ENCODE results near the gene CYP11A1.

The CYP11A1 gene

GRCh38 chr15:74409225-74409624 is 41.8 kb upstream of the CYP11A1 start:
- H2AFZ ChIP-seq (ENCODE audit: low read length) = no peak overlapping the region
- H3K9me3 ChIP-seq (replicated peaks; ENCODE audit: insufficient read depth, low read length) = no peaks in the 10 kb centered on the region
- H3K4me3 ChIP-seq (ENCODE audit: low read length) = no peak overlapping the region
- H3F3A ChIP-seq (ENCODE audit: insufficient read depth, low read length) = no peaks in the 10 kb centered on the region
- H3K36me3 ChIP-seq (replicated peaks; ENCODE audit: insufficient read depth, low read length) = no peaks in the 10 kb centered on the region
- H3K27me3 ChIP-seq (replicated peaks; ENCODE audit: insufficient read depth, low read length) = no peaks in the 10 kb centered on the region
- no peaks in the 10 kb centered on the region for H3K9me2 ChIP-seq (replicated peaks; ENCODE audit: insufficient read depth, low read length)
- H3K4me2 ChIP-seq (ENCODE audit: low read depth, low read length) = no peak overlapping the region
- TF ChIP-seq EZH2 (optimal IDR thresholded peaks at IDR 0.05; ENCODE audit: low read depth, low read length) = no peak
- no peak for TF ChIP-seq EZH2phosphoT487 (IDR thresholded peaks at IDR 0.05; ENCODE audit: low read length)
- TF ChIP-seq, protein P1, sequence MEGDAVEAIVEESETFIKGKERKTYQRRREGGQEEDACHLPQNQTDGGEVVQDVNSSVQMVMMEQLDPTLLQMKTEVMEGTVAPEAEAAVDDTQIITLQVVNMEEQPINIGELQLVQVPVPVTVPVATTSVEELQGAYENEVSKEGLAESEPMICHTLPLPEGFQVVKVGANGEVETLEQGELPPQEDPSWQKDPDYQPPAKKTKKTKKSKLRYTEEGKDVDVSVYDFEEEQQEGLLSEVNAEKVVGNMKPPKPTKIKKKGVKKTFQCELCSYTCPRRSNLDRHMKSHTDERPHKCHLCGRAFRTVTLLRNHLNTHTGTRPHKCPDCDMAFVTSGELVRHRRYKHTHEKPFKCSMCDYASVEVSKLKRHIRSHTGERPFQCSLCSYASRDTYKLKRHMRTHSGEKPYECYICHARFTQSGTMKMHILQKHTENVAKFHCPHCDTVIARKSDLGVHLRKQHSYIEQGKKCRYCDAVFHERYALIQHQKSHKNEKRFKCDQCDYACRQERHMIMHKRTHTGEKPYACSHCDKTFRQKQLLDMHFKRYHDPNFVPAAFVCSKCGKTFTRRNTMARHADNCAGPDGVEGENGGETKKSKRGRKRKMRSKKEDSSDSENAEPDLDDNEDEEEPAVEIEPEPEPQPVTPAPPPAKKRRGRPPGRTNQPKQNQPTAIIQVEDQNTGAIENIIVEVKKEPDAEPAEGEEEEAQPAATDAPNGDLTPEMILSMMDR (IDR thresholded peaks at IDR 0.05; ENCODE audit: low read length) = no peak
- H3K27ac ChIP-seq (ENCODE audit: low read length) = no peak overlapping the region
- no peaks in the 10 kb centered on the region for H3K79me2 ChIP-seq (ENCODE audit: low read length)
- H3K4me1 ChIP-seq (ENCODE audit: low read length) = no peaks in the 10 kb centered on the region
- no peak for DNase-seq
- no peak overlapping the region for H3K9ac ChIP-seq (ENCODE audit: low read length)
- H4K20me1 ChIP-seq (ENCODE audit: insufficient read depth, low read length) = no peaks in the 10 kb centered on the region

GRCh38 chr15:74408815-74409214 is 41.4 kb upstream of the CYP11A1 start:
- TF ChIP-seq EZH2phosphoT487 (IDR thresholded peaks at IDR 0.05; ENCODE audit: low read length) (no peak), EZH2 (optimal IDR thresholded peaks at IDR 0.05; ENCODE audit: low read depth, low read length) (no peak)
- TF ChIP-seq, protein P1 (IDR thresholded peaks at IDR 0.05; ENCODE audit: low read length) = no peak
- Histone ChIP-seq H3K9me2 (replicated peaks; ENCODE audit: insufficient read depth, low read length) (no peaks in the 10 kb centered on the region), H3K9ac (ENCODE audit: low read length) (no peak overlapping the region), H3K4me3 (ENCODE audit: low read length) (no peak overlapping the region), H2AFZ (ENCODE audit: low read length) (no peak overlapping the region), H3K27me3 (replicated peaks; ENCODE audit: insufficient read depth, low read length) (no peaks in the 10 kb centered on the region), H4K20me1 (ENCODE audit: insufficient read depth, low read length) (no peaks in the 10 kb centered on the region), H3K36me3 (replicated peaks; ENCODE audit: insufficient read depth, low read length) (no peaks in the 10 kb centered on the region), H3K4me1 (ENCODE audit: low read length) (peaks cover under 1% of the 10 kb centered on the region; the same call in 1 of the 2 replicates), H3K27ac (ENCODE audit: low read length) (no peak overlapping the region), H3K9me3 (replicated peaks; ENCODE audit: insufficient read depth, low read length) (no peaks in the 10 kb centered on the region), H3F3A (ENCODE audit: insufficient read depth, low read length) (no peaks in the 10 kb centered on the region), H3K79me2 (ENCODE audit: low read length) (no peaks in the 10 kb centered on the region), H3K4me2 (ENCODE audit: low read depth, low read length) (no peak overlapping the region)
- DNase-seq = no peak

DNA sequence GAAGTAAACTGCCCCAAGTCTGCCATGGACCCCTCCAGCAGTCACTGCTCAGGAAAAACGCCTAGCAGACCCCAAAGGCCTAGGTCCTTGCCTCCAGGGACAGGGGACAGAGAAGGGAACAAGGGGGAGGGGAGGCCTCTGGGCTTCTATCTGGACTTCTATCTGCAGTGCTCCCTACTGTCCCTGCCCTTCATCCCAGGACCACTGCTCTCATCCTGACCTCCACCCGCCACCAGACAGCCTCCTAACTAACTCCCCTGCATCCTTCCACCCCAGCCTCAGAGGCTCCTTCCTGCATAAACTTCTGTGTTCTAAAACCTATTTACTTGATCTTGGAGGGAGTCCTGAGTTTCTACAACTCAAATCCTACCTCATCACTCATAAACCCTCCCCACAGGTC is 40.9 kb upstream of the CYP11A1 start:
- H3K9me3 ChIP-seq (replicated peaks; ENCODE audit: insufficient read depth, low read length) = no peaks in the 10 kb centered on the region
- peaks cover 5% of the 10 kb centered on the region for H3K4me1 ChIP-seq (ENCODE audit: low read length)

More for the DNA sequence above, 40.9 kb upstream of the CYP11A1 start:
- H3K4me2 ChIP-seq (ENCODE audit: low read depth, low read length) = no peak overlapping the region
- no peak overlapping the region for H3K27ac ChIP-seq (ENCODE audit: low read length)
- 0 out of 2 replicates have a peak, but pooled peaks cover under 1% of the 10 kb centered on the region for H3F3A ChIP-seq (ENCODE audit: insufficient read depth, low read length)
- no peak overlapping the region for H3K9ac ChIP-seq (ENCODE audit: low read length)
- no peaks in the 10 kb centered on the region for H3K27me3 ChIP-seq (replicated peaks; ENCODE audit: insufficient read depth, low read length)
- H3K4me3 ChIP-seq (ENCODE audit: low read length) = no peak overlapping the region
- H3K36me3 ChIP-seq (replicated peaks; ENCODE audit: insufficient read depth, low read length) = no peaks in the 10 kb centered on the region
- TF ChIP-seq EZH2 (optimal IDR thresholded peaks at IDR 0.05; ENCODE audit: low read depth, low read length) (no peak), EZH2phosphoT487 (IDR thresholded peaks at IDR 0.05; ENCODE audit: low read length) (no peak)
- TF ChIP-seq, protein P1 (IDR thresholded peaks at IDR 0.05; ENCODE audit: low read length) = no peak
- no peak for DNase-seq
- H3K79me2 ChIP-seq (ENCODE audit: low read length) = no peaks in the 10 kb centered on the region
- H3K9me2 ChIP-seq (replicated peaks; ENCODE audit: insufficient read depth, low read length) = no peaks in the 10 kb centered on the region
- H4K20me1 ChIP-seq (ENCODE audit: insufficient read depth, low read length) = no peaks in the 10 kb centered on the region
- no peak overlapping the region for H2AFZ ChIP-seq (ENCODE audit: low read length)

All from MM.1S (cell line).